Neuron (in vitro differentiated cells): ENCODE results near the gene AFF3.
"Not testable (repeated sequence)": the region's sequence is repeated elsewhere in the genome, so short reads cannot be mapped to it uniquely, and the experiment has no call there.

Experiments used
- H2AFZ ChIP-seq: one replicate; pipeline ENCODE4 v1.6.1; 2013; ENCODE audit warnings: low read depth, mild to moderate bottlenecking, inconsistent platforms, low read length, moderate library complexity
- H3K27me3 ChIP-seq: one replicate; pipeline ENCODE4 v1.6.1; 2013; ENCODE audit warnings: low read length; ENCODE audit not compliant: insufficient read depth
- H3K36me3 ChIP-seq: one replicate; pipeline ENCODE4 v1.6.1; 2013; ENCODE audit warnings: low read length; ENCODE audit not compliant: insufficient read depth
- H3K4me1 ChIP-seq: one replicate; pipeline ENCODE4 v1.6.1; 2013; ENCODE audit warnings: low read length; ENCODE audit not compliant: insufficient read depth
- H3K4me3 ChIP-seq: 2 replicates; pipeline ENCODE4 v1.5.1; 2013; ENCODE audit warnings: mild to moderate bottlenecking, low read length, moderate library complexity
- H3K9me3 ChIP-seq: one replicate; pipeline ENCODE4 v1.6.1; 2013; ENCODE audit warnings: low read length

The AFF3 gene

GRCh38 chr2:100098855-100099254 lies 43.5 kb downstream of the AFF3 start:
- H2AFZ ChIP-seq, H3K9me3 ChIP-seq, H3K36me3 ChIP-seq, H3K27me3 ChIP-seq, H3K4me1 ChIP-seq, H3K4me3 ChIP-seq: not testable (repeated sequence)

DNA sequence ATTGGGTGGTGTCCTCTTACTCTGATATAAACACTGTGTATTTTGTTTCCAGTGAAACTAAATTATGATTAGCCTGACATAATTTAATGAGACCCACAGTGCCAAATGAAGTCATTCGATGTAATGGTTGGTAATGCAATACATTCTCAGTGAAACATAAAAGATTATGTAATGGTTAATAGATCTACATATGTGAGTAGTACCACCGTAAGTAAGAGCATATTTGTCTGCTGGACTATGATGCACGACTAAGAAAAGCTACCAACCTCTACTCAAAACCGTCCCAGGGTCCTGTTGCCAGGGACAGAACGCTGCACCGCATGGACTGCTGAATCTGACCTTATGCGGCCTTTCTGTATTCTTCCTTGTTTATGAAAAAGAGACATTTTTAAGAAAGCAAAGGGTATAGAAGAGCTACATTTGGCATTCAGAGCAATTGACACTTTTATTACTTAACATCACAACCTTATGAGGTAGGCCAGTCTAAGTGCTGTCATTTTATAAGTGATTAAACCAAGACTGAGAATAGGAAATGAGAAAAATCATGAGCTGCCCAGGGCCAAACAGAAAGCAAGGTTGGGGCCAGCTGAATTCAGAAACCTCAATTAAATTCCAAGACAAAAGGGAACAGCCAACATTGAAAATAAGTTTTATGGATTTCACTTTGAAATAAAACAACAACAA lies 44.6 kb downstream of the AFF3 start:
- H3K36me3 ChIP-seq, H3K9me3 ChIP-seq, H3K4me3 ChIP-seq, H3K27me3 ChIP-seq, H2AFZ ChIP-seq, H3K4me1 ChIP-seq: not testable (repeated sequence)

DNA sequence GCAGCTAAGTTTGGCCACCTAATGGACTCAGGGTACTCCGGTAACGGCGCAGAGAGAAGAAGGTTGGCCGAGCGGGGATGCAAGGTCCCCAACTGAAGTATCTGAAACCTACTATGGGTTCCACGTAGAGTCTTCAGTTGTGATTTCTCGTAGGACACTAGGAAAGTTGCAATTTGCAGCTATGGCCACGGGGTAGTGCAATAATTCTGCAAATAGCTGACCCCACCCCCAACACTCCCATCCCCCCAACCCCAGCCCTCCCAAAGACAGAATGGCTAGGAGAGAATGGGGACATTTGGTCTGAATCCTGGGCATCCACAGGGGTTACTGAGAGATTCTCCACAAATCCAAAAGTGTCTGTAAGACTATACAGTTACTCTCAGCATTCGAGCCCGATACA lies 46.5 kb downstream of the AFF3 start:
- H3K36me3 ChIP-seq, H2AFZ ChIP-seq, H3K9me3 ChIP-seq, H3K27me3 ChIP-seq, H3K4me3 ChIP-seq, H3K4me1 ChIP-seq: not testable (repeated sequence)

DNA sequence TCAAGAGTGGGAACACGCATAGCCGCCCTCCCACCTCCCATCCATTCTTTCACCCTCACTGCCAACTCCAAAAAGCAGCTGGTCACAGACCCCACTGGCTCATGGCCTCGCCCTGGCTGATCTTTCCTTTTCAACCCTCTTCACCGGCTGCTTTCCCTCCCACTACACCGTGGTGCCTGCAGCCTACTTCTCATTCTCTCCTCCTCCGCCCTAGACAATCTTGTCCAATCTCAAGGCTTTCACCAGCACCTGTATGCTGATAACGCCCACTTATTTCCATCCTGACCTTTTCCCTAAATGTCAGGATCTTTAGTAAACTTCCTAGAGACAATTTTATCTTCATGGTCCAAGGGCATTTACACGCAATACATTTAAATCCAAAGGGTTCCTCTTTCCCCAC lies 50.6 kb downstream of the AFF3 start:
- not testable (repeated sequence) for H3K27me3 ChIP-seq, H3K4me1 ChIP-seq, H3K4me3 ChIP-seq, H3K9me3 ChIP-seq, H3K36me3 ChIP-seq, H2AFZ ChIP-seq

GRCh38 chr2:100085744-100086143 lies 56.6 kb downstream of the AFF3 start:
- not testable (repeated sequence) for H3K9me3 ChIP-seq, H3K4me1 ChIP-seq, H2AFZ ChIP-seq, H3K36me3 ChIP-seq, H3K27me3 ChIP-seq, H3K4me3 ChIP-seq

DNA sequence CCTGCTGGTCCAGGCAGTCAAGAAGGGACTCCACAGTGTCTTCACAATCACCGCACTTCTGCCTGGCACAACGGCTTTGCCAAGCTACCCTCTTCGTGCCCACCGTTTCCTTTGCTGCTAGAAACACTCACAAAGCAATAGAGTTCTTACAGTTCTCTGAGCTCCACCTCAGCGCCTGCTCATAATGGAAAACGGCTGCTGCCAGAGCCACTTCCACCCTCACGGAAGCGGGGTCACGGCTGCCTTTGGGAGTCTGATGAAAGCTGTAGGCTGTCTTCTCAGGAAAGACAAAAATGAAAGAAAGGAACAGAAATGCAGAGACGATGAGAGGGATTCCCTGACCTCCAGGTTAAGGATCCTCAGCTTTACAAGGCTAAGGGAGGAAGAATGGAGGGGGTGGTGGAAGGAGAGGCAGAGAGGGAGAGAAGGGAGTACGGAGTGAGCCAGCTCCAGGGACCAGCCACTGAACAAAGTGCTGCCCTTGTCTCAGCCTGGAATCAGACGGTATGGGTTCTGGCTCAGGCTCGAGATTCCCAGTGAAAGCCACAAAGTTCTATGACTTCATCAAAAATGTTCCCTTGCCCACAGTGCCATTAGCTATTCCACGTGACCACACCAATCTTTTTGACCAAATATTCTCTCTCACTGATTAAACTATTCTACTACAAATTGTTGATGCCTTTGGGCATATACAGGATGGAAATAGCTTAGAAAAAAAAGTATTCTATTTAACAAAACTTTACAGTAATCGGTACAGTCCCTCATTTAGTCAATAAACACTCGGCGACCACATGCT lies 58.8 kb downstream of the AFF3 start:
- H3K36me3 ChIP-seq, result not testable (repeated sequence)

GRCh38 chr2:100082302-100082978 lies 60.0 kb downstream of the AFF3 start:
- not testable (repeated sequence) for H3K4me3 ChIP-seq, H3K4me1 ChIP-seq, H3K27me3 ChIP-seq, H3K36me3 ChIP-seq, H2AFZ ChIP-seq, H3K9me3 ChIP-seq

More for the DNA sequence above, 58.8 kb downstream of the AFF3 start:
- not testable (repeated sequence) for H3K4me1 ChIP-seq, H2AFZ ChIP-seq, H3K9me3 ChIP-seq, H3K27me3 ChIP-seq, H3K4me3 ChIP-seq

- Histone ChIP-seq H3K4me1 (no peaks in the 10 kb centered on the region), H3K27me3 (no peaks in the 10 kb centered on the region), H3K36me3 (no peaks in the 10 kb centered on the region), H2AFZ (no peak overlapping the region), H3K9me3 (peaks cover 2% of the 10 kb centered on the region), H3K4me3 (no peak overlapping the region)
These were observed 64.5 kb downstream of the AFF3 start for GRCh38 chr2:100077935-100078334.

DNA sequence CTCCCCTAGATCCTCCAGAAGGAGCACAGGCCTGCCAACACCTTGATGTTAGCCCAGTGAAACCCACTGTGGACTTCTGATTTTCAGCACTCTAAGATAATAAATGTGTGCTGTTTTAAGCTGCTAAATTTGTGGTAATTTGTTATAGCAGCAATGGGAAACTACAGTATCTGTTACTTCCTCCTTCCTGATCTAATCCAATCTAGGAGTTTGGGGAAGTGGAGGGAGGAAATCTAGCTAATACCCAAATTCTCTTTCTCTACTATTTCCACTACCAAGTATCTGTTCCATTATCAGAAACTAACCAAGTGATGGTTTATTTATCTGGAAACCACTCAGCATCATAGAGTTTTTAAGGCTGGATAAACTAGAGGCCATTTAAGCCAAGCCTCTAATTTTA lies 64.9 kb downstream of the AFF3 start:
- Histone ChIP-seq H3K9me3 (peaks cover 3% of the 10 kb centered on the region), H2AFZ (no peak overlapping the region), H3K4me3 (no peak overlapping the region), H3K27me3 (no peaks in the 10 kb centered on the region), H3K4me1 (no peaks in the 10 kb centered on the region), H3K36me3 (no peaks in the 10 kb centered on the region)

DNA sequence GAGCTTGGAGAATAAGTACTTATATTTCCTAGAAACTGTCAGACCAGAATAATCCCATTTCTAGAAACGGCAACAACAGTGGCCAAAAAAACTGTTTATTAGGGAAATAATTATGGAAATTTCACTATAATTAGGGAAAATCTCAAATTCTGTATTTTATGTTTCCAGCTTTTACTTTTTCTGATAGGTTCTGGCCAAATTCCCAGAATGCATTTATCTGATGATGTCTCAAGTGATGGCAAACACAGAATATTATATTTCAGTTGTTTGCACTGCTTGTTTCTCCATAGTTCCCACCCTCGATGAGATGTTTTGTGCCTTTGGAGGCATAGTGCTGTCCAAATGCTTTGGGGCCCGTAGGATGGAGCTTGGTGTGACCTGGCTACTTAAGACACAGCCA lies 66.9 kb downstream of the AFF3 start:
- H3K36me3 ChIP-seq, result no peaks in the 10 kb centered on the region
- H3K27me3 ChIP-seq, result no peaks in the 10 kb centered on the region
- H2AFZ ChIP-seq, result no peak overlapping the region
- H3K4me1 ChIP-seq, result no peaks in the 10 kb centered on the region
- peaks cover 3% of the 10 kb centered on the region for H3K9me3 ChIP-seq
- H3K4me3 ChIP-seq, result no peak overlapping the region

DNA sequence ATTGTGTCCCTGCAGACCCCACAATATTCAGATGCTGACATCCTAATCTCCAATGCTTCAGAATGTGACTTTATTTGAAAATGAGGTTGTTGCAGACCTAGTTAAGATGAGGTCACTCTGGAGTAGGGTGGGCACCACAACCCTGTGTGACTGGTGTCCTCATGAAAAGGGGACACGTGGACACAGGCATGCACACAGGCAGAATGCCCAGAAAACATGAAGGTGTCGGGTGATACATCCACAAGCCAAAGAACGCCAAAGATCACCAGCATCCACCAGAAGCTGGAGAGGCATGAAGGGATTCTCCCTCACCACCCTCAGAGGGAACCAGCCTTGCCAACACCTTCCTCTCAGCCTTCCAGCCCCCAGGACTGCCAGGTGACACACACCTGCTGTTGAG lies 69.3 kb downstream of the AFF3 start:
- Histone ChIP-seq H3K4me3 (no peak overlapping the region), H3K9me3 (peaks cover 3% of the 10 kb centered on the region), H3K36me3 (no peaks in the 10 kb centered on the region), H3K27me3 (no peaks in the 10 kb centered on the region), H3K4me1 (no peaks in the 10 kb centered on the region), H2AFZ (no peak overlapping the region)

GRCh38 chr2:100072503-100072902 lies 69.9 kb downstream of the AFF3 start:
- no peaks in the 10 kb centered on the region for H3K4me1 ChIP-seq
- H3K36me3 ChIP-seq, result no peaks in the 10 kb centered on the region
- H3K9me3 ChIP-seq, result peaks cover 3% of the 10 kb centered on the region
- H3K4me3 ChIP-seq, result no peak overlapping the region
- no peaks in the 10 kb centered on the region for H3K27me3 ChIP-seq
- H2AFZ ChIP-seq, result no peak overlapping the region

DNA sequence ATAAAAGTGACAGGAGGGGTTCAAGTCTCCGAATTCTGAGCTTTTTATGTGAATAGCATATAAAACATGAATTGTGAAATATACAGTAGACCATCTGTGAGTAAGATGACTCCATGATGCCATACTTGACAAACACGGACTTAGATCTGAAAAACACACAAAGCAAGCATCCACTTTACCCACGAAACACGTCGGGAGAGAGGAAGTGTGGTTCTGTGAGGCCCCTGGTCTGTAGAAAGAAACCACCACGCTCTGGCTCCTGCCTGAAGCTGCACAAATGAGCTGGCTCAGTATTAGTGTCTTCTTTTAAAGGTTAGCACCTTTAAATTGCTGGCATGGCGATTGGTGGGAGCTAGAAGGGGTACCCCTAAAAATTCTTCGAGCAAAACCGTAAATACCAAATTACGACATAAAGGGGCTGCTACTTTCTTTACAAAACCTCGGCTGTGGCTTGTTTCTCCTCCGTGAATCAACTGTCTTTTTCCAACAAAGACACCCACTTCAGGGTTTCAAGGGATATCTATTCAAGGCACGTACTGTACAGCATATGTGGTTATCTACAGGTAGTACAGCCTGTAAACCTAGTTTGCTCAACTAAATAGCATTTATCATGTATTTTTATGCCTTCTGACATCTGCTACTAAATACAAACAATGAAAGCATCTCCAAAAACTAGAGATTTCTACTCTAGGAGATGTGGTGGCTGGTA lies 70.9 kb downstream of the AFF3 start:
- H2AFZ ChIP-seq, result no peak overlapping the region
- peaks cover 3% of the 10 kb centered on the region for H3K9me3 ChIP-seq
- H3K27me3 ChIP-seq, result no peaks in the 10 kb centered on the region
- no peaks in the 10 kb centered on the region for H3K36me3 ChIP-seq
- no peaks in the 10 kb centered on the region for H3K4me1 ChIP-seq
- H3K4me3 ChIP-seq, result no peak overlapping the region
